ENCODE results near the gene LONP1.

GRCh38 chr19:5664515-5664914 is 55.4 kb downstream of the LONP1 start:
- TF ChIP-seq CTCF (IDR thresholded peaks at IDR 0.05) (no peak), POLR2A (IDR thresholded peaks at IDR 0.05) (no peak)
